Caco-2 (cell line): ENCODE measurements around the gene NUP88. TPM values are rescaled to one million over a fixed set of nuclear protein-coding genes. Genes with fewer than 3 reads are reported as not detected.
A peak's percentile ranks its signal among the peaks of the same experiment; 100 is the strongest.

Experiments used
- Bru-seq: library from RNA; stranded (reverse); fragments of 400-500 nt; gene quantifications from one replicate; lab custom pipeline; 2021; lab: Mats Ljungman, UMichigan
- BruChase-seq, 2 experiments: library from RNA; stranded (reverse); fragments of 400-500 nt; gene quantifications; one replicate each; lab custom pipeline; 2021; lab: Mats Ljungman, UMichigan
- BruUV-seq: library from RNA; stranded (reverse); fragments of 400-500 nt; replicated peaks from 2 replicates; lab custom pipeline; 2021; lab: Mats Ljungman, UMichigan
- CTCF ChIA-PET: fragments of 300-600 bp; sonication (Branson Sonifier 250); formaldehyde crosslinking; loops from one replicate; lab custom pipeline; 2022; ENCODE audit warnings: antibody characterized with exemption; lab: Charles Lee
- POLR2A ChIA-PET: fragments of 300-600 bp; sonication (Branson Sonifier 250); formaldehyde crosslinking; loops from one replicate; lab custom pipeline; 2022; ENCODE audit warnings: antibody characterized with exemption; lab: Charles Lee
- DNase-seq, 2 experiments: peaks; one replicate each; pipeline versions ENCODE4 v3.0.0 to v3.0.0-alpha.2; 2020 to 2022
- H3K27me3 ChIP-seq: replicated peaks from 2 replicates; pipeline ENCODE4 v1.6.0; 2011; ENCODE audit warnings: low read length; ENCODE audit not compliant: control insufficient read depth, insufficient read depth
- H3K36me3 ChIP-seq: 2 replicates; pipeline ENCODE4 v1.5.1; 2011; ENCODE audit warnings: low read length; ENCODE audit not compliant: control insufficient read depth, insufficient read depth
- H3K4me1 ChIP-seq: fragments of 250-450 bp; sonication (Bioruptor Pico); 2 replicates; pipeline ENCODE4 v1.5.1; 2020; ENCODE audit warnings: mild to moderate bottlenecking
- H3K4me3 ChIP-seq: 2 replicates; pipeline ENCODE4 v1.5.1; 2011; ENCODE audit warnings: low read depth, mild to moderate bottlenecking, control low read depth, low read length
- H3K9me3 ChIP-seq: fragments of 250-450 bp; sonication (Bioruptor Pico); 2 replicates; pipeline ENCODE4 v1.5.1; 2020; ENCODE audit warnings: mild to moderate bottlenecking, moderate library complexity
- H3K27ac Mint-ChIP-seq: one replicate; pipeline ENCODE4 v1.8.0; 2022; ENCODE audit warnings: mixed read lengths; ENCODE audit not compliant: unreplicated experiment
- H3K27me3 Mint-ChIP-seq: one replicate; pipeline ENCODE4 v1.8.0; 2022; ENCODE audit warnings: mixed read lengths; ENCODE audit not compliant: insufficient read depth, unreplicated experiment
- H3K36me3 Mint-ChIP-seq: one replicate; pipeline ENCODE4 v1.8.0; 2022; ENCODE audit warnings: mild to moderate bottlenecking, mixed read lengths; ENCODE audit not compliant: insufficient read depth, unreplicated experiment
- H3K4me1 Mint-ChIP-seq: one replicate; pipeline ENCODE4 v1.8.0; 2022; ENCODE audit warnings: low read depth, mixed read lengths; ENCODE audit not compliant: unreplicated experiment
- H3K4me3 Mint-ChIP-seq: one replicate; pipeline ENCODE4 v1.8.0; 2022; ENCODE audit warnings: mild to moderate bottlenecking, moderate library complexity, mixed read lengths; ENCODE audit not compliant: unreplicated experiment
- H3K9me3 Mint-ChIP-seq: one replicate; pipeline ENCODE4 v1.8.0; 2022; ENCODE audit warnings: mixed read lengths; ENCODE audit not compliant: unreplicated experiment
- intact Hi-C: fragments of 100-400 bp; cut with micrococcal nuclease; formaldehyde crosslinking; loops from one replicate; pipeline ENCODE4 v1.10.0; 2022; ENCODE audit not compliant: unreplicated experiment
- long read RNA-seq: library from polyadenylated mRNA; stranded (forward); transcript quantifications from one replicate; pipeline ENCODE4 v2.0.0, GENCODE V29; 2022
- total RNA-seq: library from RNA; stranded (reverse); gene quantifications from 2 replicates; pipeline ENCODE4 v1.2.3, GENCODE V29; 2022
- TF ChIP-seq, protein P1 (sequence below), 2 experiments: fragments of 200-600 bp in 1 of 2; IDR thresholded peaks; 1 replicate in 1 of 2; 2 replicates in 1 of 2; pipeline versions ENCODE4 v1.5.1 to v1.8.0; 2011 to 2022; ENCODE audit warnings: antibody characterized with exemption in 1 of 2, control low read depth in 1 of 2, inconsistent platforms in 1 of 2, low read depth in 1 of 2, low read length in 1 of 2, mild to moderate bottlenecking in 1 of 2, moderate library complexity in 1 of 2; ENCODE audit not compliant: insufficient read depth in 1 of 2, severe bottlenecking in 1 of 2, unreplicated experiment in 1 of 2

NUP88 gene
- total RNA-seq, result 52.3 and 56.6 TPM in 2 replicates
- Bru-seq, nascent RNA, result percentile 74 among the genes with signal in this experiment
- BruChase-seq, experiment 1, labeled RNA remaining after a 2-hour chase, result percentile 69 among the genes with signal in this experiment
- BruChase-seq, experiment 2, labeled RNA remaining after a 6-hour chase, result percentile 75 among the genes with signal in this experiment
- long read RNA-seq, transcript NUP88-207 (17 exons, 2,916 nt), result major isoform, 80 of 100 reads
- long read RNA-seq, partial matches to known transcripts, result 2 of 100 reads
- long read RNA-seq, other reads (novel, unspliced or antisense), result 13 of 100 reads

DNA sequence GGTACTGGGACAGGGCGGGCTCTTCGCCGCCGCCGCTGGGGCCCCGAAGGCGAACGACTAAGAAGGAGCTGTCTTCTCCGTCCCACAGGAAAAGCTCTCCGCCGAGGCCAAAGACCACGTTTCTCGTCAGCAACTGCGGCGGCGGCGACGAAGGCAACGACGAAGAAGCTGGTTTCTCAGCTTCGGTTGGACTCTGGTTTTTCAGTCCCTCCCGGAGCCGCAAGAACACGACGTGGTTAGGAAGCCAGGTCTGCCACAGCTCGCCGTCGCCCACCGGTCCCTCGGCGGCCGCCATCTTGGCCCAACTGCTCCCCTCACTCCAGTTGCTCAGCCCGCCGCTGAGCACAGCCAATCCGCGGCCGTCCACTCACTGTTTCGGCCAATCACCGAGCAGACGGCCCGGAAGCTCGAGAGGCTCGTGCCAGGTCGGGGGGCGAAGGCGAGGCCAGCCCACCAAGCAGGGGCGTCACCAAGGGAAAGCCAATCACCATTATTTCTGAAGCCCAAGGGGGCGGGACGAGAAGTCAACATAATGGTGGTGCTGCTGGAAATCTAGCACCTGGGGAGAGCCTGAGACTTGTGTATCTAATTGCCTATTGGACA, at the start of gene NUP88:
NUP88 (minus strand) TSS at position 307 of the 603 bp plus-strand sequence; CDS start at position 295, 12 bp downstream.
- ChIA-PET CTCF (interaction anchor here (1.2 kb wide), 1 partner anchor 20 kb away, joined by 10 read pairs; the partner anchor contains the start of gene C1QBP), POLR2A (interaction anchor here (0.5 to 1.7 kb wide), 9 partner anchors 9 to 308 kb away, joined by 3 to 5 read pairs (median 4); partner anchors contain the start of genes C1QBP, DHX33 and MIS12)
- no TSS peak for BruUV-seq
- intact Hi-C loops, result no loop called here
- Mint-ChIP-seq H3K4me1 (no peaks in the 10 kb centered on the region), H3K9me3 (no peaks in the 10 kb centered on the region), H3K27ac (peak within 1 kb of the TSS; percentile 93), H3K36me3 (peaks cover 21% of the 10 kb centered on the region), H3K4me3 (peak within 1 kb of the TSS; percentile 94), H3K27me3 (no peaks in the 10 kb centered on the region)
- H3K4me1 ChIP-seq, result no peaks in the 10 kb centered on the region
- H3K4me3 ChIP-seq, result peak within 1 kb of the TSS; percentile 77
- TF ChIP-seq, protein P1, sequence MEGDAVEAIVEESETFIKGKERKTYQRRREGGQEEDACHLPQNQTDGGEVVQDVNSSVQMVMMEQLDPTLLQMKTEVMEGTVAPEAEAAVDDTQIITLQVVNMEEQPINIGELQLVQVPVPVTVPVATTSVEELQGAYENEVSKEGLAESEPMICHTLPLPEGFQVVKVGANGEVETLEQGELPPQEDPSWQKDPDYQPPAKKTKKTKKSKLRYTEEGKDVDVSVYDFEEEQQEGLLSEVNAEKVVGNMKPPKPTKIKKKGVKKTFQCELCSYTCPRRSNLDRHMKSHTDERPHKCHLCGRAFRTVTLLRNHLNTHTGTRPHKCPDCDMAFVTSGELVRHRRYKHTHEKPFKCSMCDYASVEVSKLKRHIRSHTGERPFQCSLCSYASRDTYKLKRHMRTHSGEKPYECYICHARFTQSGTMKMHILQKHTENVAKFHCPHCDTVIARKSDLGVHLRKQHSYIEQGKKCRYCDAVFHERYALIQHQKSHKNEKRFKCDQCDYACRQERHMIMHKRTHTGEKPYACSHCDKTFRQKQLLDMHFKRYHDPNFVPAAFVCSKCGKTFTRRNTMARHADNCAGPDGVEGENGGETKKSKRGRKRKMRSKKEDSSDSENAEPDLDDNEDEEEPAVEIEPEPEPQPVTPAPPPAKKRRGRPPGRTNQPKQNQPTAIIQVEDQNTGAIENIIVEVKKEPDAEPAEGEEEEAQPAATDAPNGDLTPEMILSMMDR (IDR thresholded peaks at IDR 0.05; ENCODE audit: insufficient read depth in 1 of 2, low read depth in 1 of 2, low read length in 1 of 2, severe bottlenecking in 1 of 2, unreplicated experiment in 1 of 2), result no peak
- DNase-seq, result peak; percentile 93 to 94
- H3K27me3 ChIP-seq, result no peaks in the 10 kb centered on the region
- H3K9me3 ChIP-seq, result no peaks in the 10 kb centered on the region
- H3K36me3 ChIP-seq, result no peaks in the 10 kb centered on the region

DNA sequence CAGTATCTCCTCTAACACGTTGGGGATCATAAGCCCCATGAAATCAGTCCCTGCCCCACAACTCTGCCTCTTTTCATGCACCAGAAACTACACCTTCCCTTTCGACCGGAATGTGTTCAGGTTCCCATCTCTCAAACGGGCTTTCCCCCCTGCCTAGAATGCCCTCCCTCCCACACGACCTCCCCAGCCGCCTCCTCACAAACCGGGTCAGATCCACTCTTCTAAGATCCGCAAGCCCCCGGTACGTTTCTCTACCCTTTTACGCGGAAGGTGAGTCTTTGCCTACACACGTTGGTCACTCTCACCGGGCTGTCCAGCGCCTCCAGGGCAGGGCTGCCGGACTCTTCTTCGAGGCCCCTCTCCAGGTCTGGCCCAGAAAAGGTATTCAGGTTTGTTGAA, 48.6 kb upstream of the NUP88 start:
- no peaks in the 10 kb centered on the region for H3K4me1 ChIP-seq
- Mint-ChIP-seq H3K9me3 (no peaks in the 10 kb centered on the region), H3K36me3 (peaks cover 10% of the 10 kb centered on the region), H3K27me3 (no peaks in the 10 kb centered on the region), H3K4me1 (peaks cover 14% of the 10 kb centered on the region), H3K4me3 (peak overlapping the region; percentile 91), H3K27ac (peak overlapping the region; percentile 46)
- no peak for DNase-seq
- no peaks in the 10 kb centered on the region for H3K27me3 ChIP-seq
- CTCF ChIA-PET, result interaction anchor here (0.6 to 1.4 kb wide), 2 partner anchors 28 to 37 kb away, joined by 4 to 5 read pairs; no protein-coding TSS in a partner anchor
- H3K4me3 ChIP-seq, result peak overlapping the region; percentile 76
- intact Hi-C loops, result no loop called here
- POLR2A ChIA-PET, result interaction anchor here (1.0 to 1.4 kb wide), 2 partner anchors 18 to 49 kb away, joined by 4 to 10 read pairs; partner anchors contain the start of genes DERL2, MIS12, NUP88 and RPAIN
- TF ChIP-seq, protein P1 (IDR thresholded peaks at IDR 0.05; ENCODE audit: insufficient read depth in 1 of 2, low read depth in 1 of 2, low read length in 1 of 2, severe bottlenecking in 1 of 2, unreplicated experiment in 1 of 2), result no peak
- H3K9me3 ChIP-seq, result no peaks in the 10 kb centered on the region
- H3K36me3 ChIP-seq, result no peaks in the 10 kb centered on the region
- BruUV-seq, result no TSS peak

DNA sequence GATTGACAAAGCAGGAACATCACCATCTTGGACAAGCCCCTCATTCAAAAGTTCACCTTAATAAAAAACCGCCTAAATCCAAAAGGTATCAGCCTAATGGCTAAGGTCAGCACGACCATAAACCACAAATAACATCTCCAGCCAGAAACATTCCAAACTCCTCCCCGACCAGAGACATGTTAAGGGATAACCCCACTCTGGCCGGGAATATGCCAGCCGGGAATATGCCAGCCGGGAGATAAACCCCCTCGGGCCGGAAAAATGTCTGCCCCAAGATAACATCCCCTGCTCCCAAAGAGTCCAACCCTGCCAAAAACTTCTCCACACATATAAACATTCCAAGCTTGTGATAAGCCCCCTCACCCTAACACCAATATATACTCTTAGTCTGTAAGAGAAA, 48.0 kb upstream of the NUP88 start:
- Histone ChIP-seq H3K4me3 (peak overlapping the region; percentile 76), H3K27me3 (no peaks in the 10 kb centered on the region), H3K4me1 (no peaks in the 10 kb centered on the region), H3K36me3 (no peaks in the 10 kb centered on the region), H3K9me3 (no peaks in the 10 kb centered on the region)
- H3K4me3 Mint-ChIP-seq, result peak overlapping the region; percentile 91
- DNase-seq, result no peak
- CTCF ChIA-PET, result interaction anchor here (0.6 to 1.4 kb wide), 2 partner anchors 28 to 36 kb away, joined by 4 to 5 read pairs; no protein-coding TSS in a partner anchor
- H3K4me1 Mint-ChIP-seq, result peaks cover 14% of the 10 kb centered on the region
- H3K9me3 Mint-ChIP-seq, result no peaks in the 10 kb centered on the region
- TF ChIP-seq, protein P1 (IDR thresholded peaks at IDR 0.05; ENCODE audit: insufficient read depth in 1 of 2, low read depth in 1 of 2, low read length in 1 of 2, severe bottlenecking in 1 of 2, unreplicated experiment in 1 of 2), result no peak
- POLR2A ChIA-PET, result no interaction called here
- H3K27ac Mint-ChIP-seq, result peak overlapping the region; percentile 46
- no peaks in the 10 kb centered on the region for H3K27me3 Mint-ChIP-seq
- no TSS peak for BruUV-seq
- H3K36me3 Mint-ChIP-seq, result peaks cover 13% of the 10 kb centered on the region
- intact Hi-C loops, result loop anchor here (1.0 kb wide), 1 partner anchor 19 kb away; the partner anchor contains the start of genes DERL2 and MIS12
